MM.1S (cell line): ENCODE data around the gene SCAMP1.

Source experiments
- DNase-seq: peaks from one replicate; pipeline ENCODE4 v3.0.0-alpha.2; 2015
- H2AFZ ChIP-seq: fragments of 300-600 bp; sonication (generic); 2 replicates; pipeline ENCODE4 v1.6.0; 2016; ENCODE audit warnings: antibody characterized with exemption, low read length
- H3F3A ChIP-seq: fragments of 300-600 bp; sonication (generic); 2 replicates; pipeline ENCODE4 v1.6.1; 2016; ENCODE audit warnings: mild to moderate bottlenecking, antibody characterized with exemption, low read length, moderate library complexity, mixed read lengths; ENCODE audit not compliant: insufficient read depth
- H3K27ac ChIP-seq: fragments of 300-600 bp; sonication (generic); 2 replicates; pipeline ENCODE4 v1.5.1; 2016; ENCODE audit warnings: mild to moderate bottlenecking, low read length
- H3K27me3 ChIP-seq: fragments of 300-600 bp; sonication (generic); replicated peaks from 2 replicates; pipeline ENCODE4 v1.6.0; 2016; ENCODE audit warnings: low read length; ENCODE audit not compliant: insufficient read depth
- H3K36me3 ChIP-seq: fragments of 300-600 bp; sonication (generic); replicated peaks from 2 replicates; pipeline ENCODE4 v1.6.1; 2016; ENCODE audit warnings: mild to moderate bottlenecking, low read length, mixed read lengths; ENCODE audit not compliant: insufficient read depth
- H3K4me1 ChIP-seq: fragments of 300-600 bp; sonication (generic); 2 replicates; pipeline ENCODE4 v1.6.1; 2016; ENCODE audit warnings: low read length, mixed read lengths
- H3K4me2 ChIP-seq: fragments of 300-600 bp; sonication (generic); 2 replicates; pipeline ENCODE4 v1.6.0; 2016; ENCODE audit warnings: low read depth, low read length
- H3K4me3 ChIP-seq: fragments of 300-600 bp; sonication (generic); 2 replicates; pipeline ENCODE4 v1.5.1; 2016; ENCODE audit warnings: low read length, mixed read lengths
- H3K79me2 ChIP-seq: fragments of 300-600 bp; sonication (generic); 2 replicates; pipeline ENCODE4 v1.6.1; 2016; ENCODE audit warnings: mixed run types, low read length, mixed read lengths
- H3K9ac ChIP-seq: fragments of 300-600 bp; sonication (generic); 2 replicates; pipeline ENCODE4 v1.6.1; 2016; ENCODE audit warnings: low read length, mixed read lengths
- H3K9me2 ChIP-seq: fragments of 300-600 bp; sonication (generic); replicated peaks from 2 replicates; pipeline ENCODE4 v1.6.1; 2016; ENCODE audit warnings: mild to moderate bottlenecking, low read length, mixed read lengths; ENCODE audit not compliant: insufficient read depth
- H3K9me3 ChIP-seq: fragments of 300-600 bp; sonication (generic); replicated peaks from 2 replicates; pipeline ENCODE4 v1.6.1; 2016; ENCODE audit warnings: mild to moderate bottlenecking, low read length, mixed read lengths; ENCODE audit not compliant: insufficient read depth
- H4K20me1 ChIP-seq: fragments of 300-600 bp; sonication (generic); 2 replicates; pipeline ENCODE4 v1.6.1; 2016; ENCODE audit warnings: mild to moderate bottlenecking, low read length, moderate library complexity, mixed read lengths; ENCODE audit not compliant: insufficient read depth
- CTCF ChIP-seq: fragments of 300-600 bp; sonication (generic); IDR thresholded peaks from 2 replicates; pipeline ENCODE4 v1.5.1; 2016; ENCODE audit warnings: antibody characterized with exemption, low read length, mixed read lengths
- EZH2 ChIP-seq: fragments of 300-600 bp; sonication (generic); optimal IDR thresholded peaks from 2 replicates; pipeline ENCODE3; 2017; ENCODE audit warnings: low read depth, mild to moderate bottlenecking, antibody characterized with exemption, low read length, mixed read lengths
- EZH2phosphoT487 ChIP-seq: fragments of 300-600 bp; sonication (generic); IDR thresholded peaks from 2 replicates; pipeline ENCODE4 v1.6.1; 2018; ENCODE audit warnings: antibody characterized with exemption, low read length

The SCAMP1 gene

DNA sequence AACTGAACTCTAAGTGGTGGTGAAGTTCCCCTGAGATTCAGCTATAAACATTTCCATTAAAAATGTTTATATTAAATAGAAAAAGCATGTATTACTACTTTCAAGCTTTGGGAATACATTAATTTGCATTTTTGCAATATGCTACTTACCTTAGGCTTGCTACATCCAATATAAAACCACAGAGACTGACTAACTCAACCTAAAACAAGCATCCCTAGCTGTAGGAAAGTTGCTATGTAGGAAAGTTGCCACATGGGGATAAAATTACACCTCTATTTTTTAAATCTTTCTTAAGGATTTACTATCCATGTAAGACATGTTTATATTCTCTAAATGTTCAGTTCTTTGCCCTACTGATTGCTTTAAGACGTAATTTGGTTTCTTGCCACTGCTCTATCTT lies 12.8 kb downstream of the SCAMP1 start:
- H3K4me2 ChIP-seq, result no peak overlapping the region
- H3K9me3 ChIP-seq, result no peaks in the 10 kb centered on the region
- H3K4me3 ChIP-seq, result no peak overlapping the region
- no peaks in the 10 kb centered on the region for H3F3A ChIP-seq
- TF ChIP-seq EZH2phosphoT487, result no peak
- TF ChIP-seq CTCF, result no peak
- no peaks in the 10 kb centered on the region for H3K36me3 ChIP-seq
- no peak overlapping the region for H3K9ac ChIP-seq
- no peaks in the 10 kb centered on the region for H3K9me2 ChIP-seq
- no peak overlapping the region for H3K27ac ChIP-seq
- 0 out of 2 replicates have a peak, but pooled peaks cover 7% of the 10 kb centered on the region for H3K79me2 ChIP-seq
- no peak for DNase-seq
- no peak overlapping the region for H2AFZ ChIP-seq
- no peaks in the 10 kb centered on the region for H3K4me1 ChIP-seq
- H4K20me1 ChIP-seq, result no peaks in the 10 kb centered on the region
- H3K27me3 ChIP-seq, result no peaks in the 10 kb centered on the region

GRCh38 chr5:78376315-78376714 lies 15.9 kb downstream of the SCAMP1 start:
- Histone ChIP-seq H3K4me1 (no peaks in the 10 kb centered on the region), H3K9ac (no peak overlapping the region), H3F3A (no peaks in the 10 kb centered on the region), H3K9me2 (no peaks in the 10 kb centered on the region), H3K36me3 (no peaks in the 10 kb centered on the region), H3K4me3 (no peak overlapping the region), H3K27ac (no peak overlapping the region), H3K27me3 (no peaks in the 10 kb centered on the region), H3K4me2 (no peak overlapping the region), H2AFZ (no peak overlapping the region), H3K9me3 (no peaks in the 10 kb centered on the region), H3K79me2 (no peaks in the 10 kb centered on the region), H4K20me1 (no peaks in the 10 kb centered on the region)
- no peak for DNase-seq
- TF ChIP-seq CTCF (no peak), EZH2phosphoT487 (no peak), EZH2 (no peak)

DNA sequence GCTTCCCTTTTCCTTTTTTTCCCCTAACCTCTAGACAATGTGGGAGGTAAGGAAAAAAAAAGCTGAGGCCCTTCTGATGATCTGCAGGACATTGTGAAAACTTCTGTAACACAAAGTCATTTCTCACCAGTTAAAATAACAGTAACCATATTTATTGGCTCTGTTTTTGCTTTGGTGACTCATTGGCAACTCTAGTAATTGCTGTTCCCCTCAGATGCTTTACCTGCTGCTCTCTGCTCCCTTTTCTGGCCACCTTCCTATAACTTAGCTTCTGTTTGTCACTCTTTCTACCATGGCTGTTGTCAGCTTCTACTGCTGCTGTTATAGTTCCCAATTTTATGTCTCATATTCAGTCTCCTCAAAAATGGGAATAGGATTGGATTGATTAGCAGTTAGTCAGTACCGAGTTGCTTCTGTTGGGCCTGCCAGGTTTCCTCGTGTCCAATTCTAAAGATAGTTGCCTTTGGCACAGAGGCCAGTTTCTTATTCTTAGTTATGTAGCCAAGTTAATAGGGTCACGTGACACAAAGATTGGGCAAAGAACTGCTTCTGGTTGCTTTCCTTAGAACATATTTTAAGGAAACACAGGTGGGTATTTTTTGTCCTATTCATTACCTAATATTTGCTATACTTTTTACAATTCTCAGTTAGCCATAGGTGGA lies 16.8 kb downstream of the SCAMP1 start:
- Histone ChIP-seq H3K36me3 (no peaks in the 10 kb centered on the region), H3F3A (no peaks in the 10 kb centered on the region), H3K9me2 (no peaks in the 10 kb centered on the region), H4K20me1 (no peaks in the 10 kb centered on the region), H3K4me1 (no peaks in the 10 kb centered on the region), H3K79me2 (no peaks in the 10 kb centered on the region), H3K9me3 (no peaks in the 10 kb centered on the region), H3K27ac (no peak overlapping the region), H2AFZ (no peak overlapping the region), H3K27me3 (no peaks in the 10 kb centered on the region), H3K4me3 (no peak overlapping the region), H3K4me2 (no peak overlapping the region), H3K9ac (no peak overlapping the region)
- no peak for DNase-seq
- TF ChIP-seq EZH2 (no peak), EZH2phosphoT487 (no peak), CTCF (no peak)
